AG09309 (cell line): Measurements from ENCODE around the gene LDLRAD2.
"Not testable (repeated sequence)": the region's sequence is repeated elsewhere in the genome, so short reads cannot be mapped to it uniquely, and the experiment has no call there.

Experiments used
- DNase-seq: peaks from one replicate; pipeline ENCODE4 v3.0.0-alpha.2; 2010; ENCODE audit warnings: low read depth
- H3K4me3 ChIP-seq: 2 replicates; pipeline ENCODE4 v1.5.1; 2011; ENCODE audit warnings: mild to moderate bottlenecking, low read depth, low read length, moderate library complexity; ENCODE audit not compliant: control insufficient read depth
- CTCF ChIP-seq: IDR thresholded peaks from 2 replicates; pipeline ENCODE4 v1.5.1; 2011; ENCODE audit warnings: mild to moderate bottlenecking, low read depth, low read length, inconsistent platforms; ENCODE audit not compliant: insufficient read depth, control insufficient read depth; ENCODE audit errors: missing control alignments

Gene LDLRAD2

DNA sequence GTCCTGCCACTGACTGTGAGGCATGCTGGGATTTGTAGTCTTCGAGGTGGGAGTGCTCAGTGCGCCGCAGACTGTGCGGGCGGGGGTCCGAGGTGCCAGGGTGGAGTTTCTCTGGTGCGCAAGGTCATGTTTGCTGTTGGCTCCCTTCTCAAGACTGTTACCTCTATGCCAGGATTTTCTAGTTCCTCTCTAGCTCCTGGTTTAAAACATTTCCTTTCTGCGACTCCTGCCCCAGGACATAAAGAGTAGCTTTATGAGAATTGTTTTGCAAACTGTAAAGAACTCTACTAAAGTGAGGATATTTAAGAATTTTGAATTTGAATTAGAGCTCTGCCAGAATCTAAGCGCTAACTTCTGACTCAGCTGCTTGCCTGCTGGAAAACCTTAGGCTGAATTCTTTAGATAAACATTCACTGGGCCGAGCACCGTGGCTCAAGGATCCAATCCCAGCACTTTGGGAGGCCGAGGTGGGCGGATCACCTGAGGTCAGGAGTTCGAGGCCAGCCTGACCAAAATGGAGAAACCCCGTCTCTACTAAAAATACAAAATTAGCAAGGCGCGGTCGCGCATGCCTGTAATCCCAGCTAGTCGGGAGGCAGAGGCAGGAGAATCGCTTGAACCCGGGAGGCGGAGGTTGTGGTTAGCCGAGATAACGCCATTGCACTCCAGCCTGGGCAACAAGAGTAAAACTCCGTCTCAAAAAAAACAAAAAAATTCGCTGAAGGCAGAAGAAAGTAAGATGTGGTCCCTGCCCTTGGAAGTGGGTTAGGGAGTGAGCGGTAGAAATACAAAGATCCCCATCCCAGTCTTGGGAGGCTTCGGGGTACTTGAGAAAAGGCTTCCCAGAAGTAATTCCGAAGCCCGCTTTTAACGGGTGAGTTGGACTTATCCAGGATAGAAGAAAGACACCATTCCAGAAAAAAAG is 28.1 kb upstream of the LDLRAD2 start:
- no peak for TF ChIP-seq CTCF
- H3K4me3 ChIP-seq, result peak overlapping the region; percentile 98
- peak; percentile 52 for DNase-seq

DNA sequence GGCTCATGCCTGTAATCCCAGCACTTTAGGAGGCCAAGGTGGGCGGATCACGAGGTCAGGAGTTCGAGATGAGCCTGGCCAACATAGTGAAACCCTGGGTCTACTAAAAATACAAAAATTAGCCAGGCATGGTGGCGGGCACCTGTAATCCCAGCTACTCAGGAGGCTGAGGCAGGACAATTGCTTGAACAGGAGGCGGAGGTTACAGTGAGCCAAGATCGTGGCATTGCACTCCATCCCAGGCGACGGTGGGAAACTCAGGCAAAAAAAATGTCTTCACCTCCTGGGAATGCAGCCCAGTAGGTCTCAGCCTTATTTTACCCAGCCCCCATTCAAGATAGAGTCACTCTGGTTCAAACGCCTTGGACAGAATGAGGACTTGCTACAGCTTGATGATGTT is 26.3 kb upstream of the LDLRAD2 start:
- not testable (repeated sequence) for H3K4me3 ChIP-seq, DNase-seq

DNA sequence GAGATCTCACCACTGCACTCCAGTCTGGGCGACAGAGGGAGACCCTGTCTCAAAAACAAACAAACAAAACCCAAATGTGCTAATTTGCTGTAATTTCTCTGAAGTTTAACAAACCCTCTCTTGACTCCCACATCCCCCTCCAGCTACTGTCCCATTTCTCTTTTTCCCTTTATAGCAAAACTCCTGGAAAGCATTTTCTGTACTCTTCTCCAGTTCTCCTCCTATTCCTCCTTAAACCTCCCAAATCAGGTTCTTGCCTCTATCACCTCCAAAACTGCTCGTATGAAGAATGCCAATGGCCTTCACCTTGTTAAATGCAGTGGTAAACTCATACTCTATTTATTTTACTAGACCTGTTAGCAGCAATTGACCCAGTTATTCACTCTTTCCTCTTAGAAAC is 25.4 kb upstream of the LDLRAD2 start:
- no peak for TF ChIP-seq CTCF
- no peak for DNase-seq
- no peak overlapping the region for H3K4me3 ChIP-seq

GRCh38 chr1:21793104-21793503 is 19.0 kb upstream of the LDLRAD2 start:
- TF ChIP-seq CTCF, result no peak
- no peak overlapping the region for H3K4me3 ChIP-seq
- DNase-seq, result no peak

DNA sequence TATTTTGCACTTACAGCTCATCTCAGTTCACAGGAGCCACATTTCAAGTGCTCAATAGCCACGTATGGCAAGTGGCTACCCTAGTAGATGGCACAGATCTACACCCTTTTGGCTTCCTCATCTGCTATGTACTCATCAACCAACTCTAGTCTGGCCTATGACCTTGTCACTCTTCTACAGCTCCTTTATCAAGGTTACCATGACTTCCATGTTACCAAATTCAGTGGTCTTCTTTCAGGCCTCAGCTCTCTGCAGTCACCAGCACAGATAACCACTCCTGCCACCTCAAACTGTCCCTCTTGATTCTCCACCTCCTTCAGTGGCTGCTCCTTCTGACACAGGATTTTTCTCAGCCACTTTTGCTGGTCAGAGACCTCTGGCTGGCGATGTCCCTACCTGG is 17.4 kb upstream of the LDLRAD2 start:
- H3K4me3 ChIP-seq, result no peak overlapping the region
- DNase-seq, result no peak
- TF ChIP-seq CTCF, result no peak

DNA sequence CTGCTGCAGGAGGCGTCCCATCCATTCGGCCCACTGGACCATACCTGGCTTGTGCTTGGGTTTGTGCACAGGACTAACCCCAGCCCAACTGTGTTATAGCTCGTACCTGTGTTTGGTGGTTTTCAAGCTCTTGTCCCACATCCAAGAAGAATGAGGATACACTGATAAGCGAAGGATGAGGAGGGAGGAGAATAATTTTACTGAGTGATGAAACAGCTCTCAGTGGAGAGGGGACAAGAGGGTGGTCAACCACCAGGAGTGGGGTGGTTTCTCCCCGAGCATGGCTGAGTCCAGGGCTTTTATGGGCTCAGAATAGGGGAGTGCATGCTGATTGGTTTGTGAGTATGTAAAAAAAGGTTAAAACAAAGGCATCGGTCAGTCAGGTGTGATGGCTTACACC is 17.0 kb upstream of the LDLRAD2 start:
- H3K4me3 ChIP-seq, result no peak overlapping the region
- no peak for DNase-seq
- TF ChIP-seq CTCF, result no peak

DNA sequence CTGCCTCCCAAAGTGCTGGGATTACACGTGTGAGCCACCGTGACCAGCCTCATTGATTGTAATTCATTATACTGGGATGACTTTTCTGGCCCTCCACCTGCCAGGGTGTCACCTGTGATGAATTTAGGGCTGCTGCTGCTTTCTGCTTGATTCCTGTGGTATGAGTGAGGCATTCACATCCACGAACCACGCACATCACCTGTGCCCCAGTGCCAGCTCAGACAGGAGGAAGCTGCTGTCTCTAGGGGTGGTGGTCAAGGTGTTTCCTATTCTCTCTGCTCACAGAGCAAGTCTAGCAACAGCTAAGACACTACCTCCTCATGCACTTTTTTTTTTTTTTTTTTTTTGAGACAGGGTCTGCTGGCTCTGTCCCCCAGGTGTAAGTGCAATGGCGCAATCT is 12.3 kb upstream of the LDLRAD2 start:
- no peak for TF ChIP-seq CTCF
- DNase-seq, result no peak
- H3K4me3 ChIP-seq, result no peak overlapping the region
